Thoracic aorta (tissue), 2 donors: ENCODE data around the gene TARBP1. TPM values are rescaled to one million over a fixed set of nuclear protein-coding genes. Genes with fewer than 3 reads are reported as not detected.
A peak's percentile ranks its signal among the peaks of the same experiment; 100 is the strongest.

ENCODE experiments used
- ATAC-seq: fragments of 150-250 bp; one replicate; pipeline ENCODE4 v1.8.0; 2017; ENCODE audit warnings: low read depth; ENCODE audit not compliant: insufficient number of reproducible peaks, low FRiP score
- DNase-seq: peaks from one replicate; pipeline ENCODE4 v3.0.0-alpha.2; 2020; ENCODE audit warnings: low spot score
- H3K27ac ChIP-seq, 2 donors: fragments of 200-600 bp; sonication (generic); 1 replicate in 1 of 2; 2 replicates in 1 of 2; pipeline ENCODE4 v1.5.1; 2016; ENCODE audit warnings: mild to moderate bottlenecking in 2 of 2, moderate library complexity in 2 of 2
- H3K27me3 ChIP-seq: fragments of 200-600 bp; sonication (generic); replicated peaks from 2 replicates; pipeline ENCODE4 v1.6.0; 2016; ENCODE audit warnings: mild to moderate bottlenecking; ENCODE audit not compliant: insufficient read depth
- H3K36me3 ChIP-seq: fragments of 200-600 bp; sonication (generic); one replicate; pipeline ENCODE4 v1.5.1; 2016
- H3K4me1 ChIP-seq, 2 donors: fragments of 200-600 bp; sonication (generic); 1 replicate in 1 of 2; 2 replicates in 1 of 2; pipeline versions ENCODE4 v1.5.1 to v1.6.0; 2016; ENCODE audit warnings: low read depth in 2 of 2, mild to moderate bottlenecking in 1 of 2; ENCODE audit not compliant: control insufficient read depth in 1 of 2
- H3K4me3 ChIP-seq: fragments of 200-600 bp; sonication (generic); 2 replicates; pipeline ENCODE4 v1.5.1; 2016; ENCODE audit warnings: mild to moderate bottlenecking
- H3K9me3 ChIP-seq: fragments of 200-600 bp; sonication (generic); 2 replicates; pipeline ENCODE4 v1.5.1; 2016
- total RNA-seq, 2 donors: library from RNA; depleted of rRNA; stranded (reverse); fragments of >200 nt; gene quantifications; one replicate each; pipeline versions ENCODE4 v1.1.0 to v1.2.3, GENCODE V29; 2016
- TF ChIP-seq, protein P1 (sequence below): fragments of 200-600 bp; sonication (generic); IDR thresholded peaks from one replicate; pipeline ENCODE4 v1.5.1; 2019; ENCODE audit warnings: antibody characterized with exemption

TARBP1 gene
- total RNA-seq, 2 donors from 2014 or later: 11.5 to 13.5 TPM

DNA sequence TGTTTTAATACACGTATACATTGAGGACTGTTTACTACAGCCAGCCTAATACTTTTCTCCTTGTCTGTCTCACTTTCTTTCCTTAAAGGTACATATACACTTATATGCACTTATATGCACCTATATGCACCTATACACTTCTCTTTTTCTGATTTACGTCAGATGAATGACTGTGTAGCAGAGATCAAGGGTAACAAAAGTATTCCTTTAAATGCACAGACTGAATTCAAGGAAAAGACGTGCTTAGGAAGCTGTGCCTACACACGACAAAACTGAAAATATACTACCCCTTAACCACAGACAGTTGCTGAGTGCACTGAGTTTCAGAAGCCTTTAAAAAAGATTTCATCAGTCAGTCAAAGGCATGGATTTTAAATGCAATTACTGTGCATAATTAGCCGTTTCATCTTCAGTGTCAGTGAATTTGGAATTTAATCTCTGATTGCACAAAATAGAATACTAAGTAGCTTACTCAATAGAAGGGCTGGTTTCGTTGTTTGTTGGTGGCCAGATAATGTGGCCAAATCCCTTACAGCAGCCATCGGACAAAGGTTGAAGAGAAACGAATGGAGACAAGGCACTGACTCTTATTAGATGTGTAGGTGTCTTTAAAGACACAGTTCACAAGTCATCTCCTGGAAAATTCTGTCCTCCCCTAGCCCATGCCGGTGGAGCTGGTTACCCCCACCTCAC lies 38.3 kb upstream of the TARBP1 start:
- no peaks in the 10 kb centered on the region for H3K36me3 ChIP-seq
- TF ChIP-seq, protein P1, sequence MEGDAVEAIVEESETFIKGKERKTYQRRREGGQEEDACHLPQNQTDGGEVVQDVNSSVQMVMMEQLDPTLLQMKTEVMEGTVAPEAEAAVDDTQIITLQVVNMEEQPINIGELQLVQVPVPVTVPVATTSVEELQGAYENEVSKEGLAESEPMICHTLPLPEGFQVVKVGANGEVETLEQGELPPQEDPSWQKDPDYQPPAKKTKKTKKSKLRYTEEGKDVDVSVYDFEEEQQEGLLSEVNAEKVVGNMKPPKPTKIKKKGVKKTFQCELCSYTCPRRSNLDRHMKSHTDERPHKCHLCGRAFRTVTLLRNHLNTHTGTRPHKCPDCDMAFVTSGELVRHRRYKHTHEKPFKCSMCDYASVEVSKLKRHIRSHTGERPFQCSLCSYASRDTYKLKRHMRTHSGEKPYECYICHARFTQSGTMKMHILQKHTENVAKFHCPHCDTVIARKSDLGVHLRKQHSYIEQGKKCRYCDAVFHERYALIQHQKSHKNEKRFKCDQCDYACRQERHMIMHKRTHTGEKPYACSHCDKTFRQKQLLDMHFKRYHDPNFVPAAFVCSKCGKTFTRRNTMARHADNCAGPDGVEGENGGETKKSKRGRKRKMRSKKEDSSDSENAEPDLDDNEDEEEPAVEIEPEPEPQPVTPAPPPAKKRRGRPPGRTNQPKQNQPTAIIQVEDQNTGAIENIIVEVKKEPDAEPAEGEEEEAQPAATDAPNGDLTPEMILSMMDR: no peak
- DNase-seq (no peak), ATAC-seq (no peak)
- no peaks in the 10 kb centered on the region for H3K9me3 ChIP-seq
- H3K4me3 ChIP-seq: no peak overlapping the region
- H3K27me3 ChIP-seq: no peaks in the 10 kb centered on the region
- peaks cover 3 to 19% of the 10 kb centered on the region in 2 donors for H3K4me1 ChIP-seq
- no peak overlapping the region for H3K27ac ChIP-seq

DNA sequence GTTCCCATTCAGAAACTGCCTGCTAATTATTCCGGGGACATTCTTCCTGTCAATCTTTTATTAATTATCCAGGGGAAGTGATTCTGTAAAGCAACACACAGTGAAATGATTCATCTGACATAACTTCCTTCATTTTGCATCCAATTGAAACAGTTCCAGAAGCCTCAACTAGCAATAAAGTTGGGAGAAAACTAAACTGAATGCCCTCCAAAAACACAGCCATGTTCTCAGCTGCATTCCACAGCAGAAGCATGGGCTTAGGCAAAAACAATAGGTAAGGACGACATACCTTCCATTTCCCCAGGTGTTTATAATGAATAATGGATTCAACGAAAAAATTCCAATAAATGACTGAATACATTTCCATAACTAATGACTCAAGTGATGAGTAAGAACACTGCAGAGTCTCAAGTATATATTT lies 36.9 kb upstream of the TARBP1 start:
- DNase-seq (no peak), ATAC-seq (no peak)

DNA sequence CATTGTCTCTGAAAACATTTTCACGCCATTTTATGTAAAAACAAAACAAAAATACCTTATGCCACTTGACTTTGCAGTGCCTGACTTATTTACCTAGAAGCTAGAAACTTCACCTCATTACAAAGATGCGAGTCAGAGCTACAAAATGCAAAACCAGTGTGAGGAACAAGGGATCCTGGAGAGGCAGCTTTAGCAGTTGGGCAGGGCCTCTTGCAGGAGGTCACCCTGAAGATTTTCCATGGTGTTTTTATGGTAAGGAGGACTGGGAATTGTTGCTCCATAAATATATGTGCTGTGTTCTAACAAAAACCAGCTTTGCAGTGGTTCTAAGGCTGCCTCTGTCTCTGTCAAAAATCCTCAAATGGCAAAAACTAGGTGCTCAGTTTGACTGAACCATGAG lies 36.4 kb upstream of the TARBP1 start:
- H3K27ac ChIP-seq: peak overlapping the region; percentile 11 to 62

More for the DNA sequence above, 36.9 kb upstream of the TARBP1 start:
- Histone ChIP-seq H3K9me3 (no peaks in the 10 kb centered on the region), H3K27me3 (no peaks in the 10 kb centered on the region), H3K4me1 (peaks cover 3 to 19% of the 10 kb centered on the region in 2 donors), H3K27ac (peak overlapping the region; percentile 11 to 62), H3K4me3 (no peak overlapping the region), H3K36me3 (no peaks in the 10 kb centered on the region)
- TF ChIP-seq, protein P1: no peak

DNA sequence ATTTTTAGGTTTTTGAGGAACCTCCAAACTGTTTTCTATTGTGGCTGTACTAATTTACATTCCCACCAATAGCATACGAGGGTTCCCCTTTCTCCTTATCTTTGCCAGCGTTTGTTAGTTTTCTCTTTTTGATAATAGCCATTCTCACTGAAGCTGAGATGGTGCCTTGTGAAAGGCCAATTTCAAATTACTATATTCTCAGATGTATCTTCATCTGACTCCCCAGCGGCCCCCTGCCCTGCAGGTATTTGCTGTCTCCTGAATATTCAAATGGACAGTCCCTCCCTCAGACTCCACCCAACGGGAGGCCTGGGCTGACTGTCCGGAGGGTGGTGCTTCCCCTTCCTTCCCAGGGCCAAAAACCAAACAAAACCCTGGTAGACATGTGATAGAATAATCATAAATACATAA lies 33.5 kb upstream of the TARBP1 start:
- Histone ChIP-seq H3K27me3 (no peaks in the 10 kb centered on the region), H3K4me3 (no peak overlapping the region), H3K4me1 (peaks cover 3 to 20% of the 10 kb centered on the region in 2 donors), H3K9me3 (no peaks in the 10 kb centered on the region), H3K27ac (no peak overlapping the region), H3K36me3 (no peaks in the 10 kb centered on the region)
- DNase-seq (no peak), ATAC-seq (no peak)
- TF ChIP-seq, protein P1: no peak

More for the DNA sequence above, 36.4 kb upstream of the TARBP1 start:
- Histone ChIP-seq H3K9me3 (no peaks in the 10 kb centered on the region), H3K4me3 (no peak overlapping the region), H3K4me1 (peaks cover 3 to 19% of the 10 kb centered on the region in 2 donors), H3K27me3 (no peaks in the 10 kb centered on the region), H3K36me3 (no peaks in the 10 kb centered on the region)
- TF ChIP-seq, protein P1: no peak
- ATAC-seq: no peak
- no peak for DNase-seq

DNA sequence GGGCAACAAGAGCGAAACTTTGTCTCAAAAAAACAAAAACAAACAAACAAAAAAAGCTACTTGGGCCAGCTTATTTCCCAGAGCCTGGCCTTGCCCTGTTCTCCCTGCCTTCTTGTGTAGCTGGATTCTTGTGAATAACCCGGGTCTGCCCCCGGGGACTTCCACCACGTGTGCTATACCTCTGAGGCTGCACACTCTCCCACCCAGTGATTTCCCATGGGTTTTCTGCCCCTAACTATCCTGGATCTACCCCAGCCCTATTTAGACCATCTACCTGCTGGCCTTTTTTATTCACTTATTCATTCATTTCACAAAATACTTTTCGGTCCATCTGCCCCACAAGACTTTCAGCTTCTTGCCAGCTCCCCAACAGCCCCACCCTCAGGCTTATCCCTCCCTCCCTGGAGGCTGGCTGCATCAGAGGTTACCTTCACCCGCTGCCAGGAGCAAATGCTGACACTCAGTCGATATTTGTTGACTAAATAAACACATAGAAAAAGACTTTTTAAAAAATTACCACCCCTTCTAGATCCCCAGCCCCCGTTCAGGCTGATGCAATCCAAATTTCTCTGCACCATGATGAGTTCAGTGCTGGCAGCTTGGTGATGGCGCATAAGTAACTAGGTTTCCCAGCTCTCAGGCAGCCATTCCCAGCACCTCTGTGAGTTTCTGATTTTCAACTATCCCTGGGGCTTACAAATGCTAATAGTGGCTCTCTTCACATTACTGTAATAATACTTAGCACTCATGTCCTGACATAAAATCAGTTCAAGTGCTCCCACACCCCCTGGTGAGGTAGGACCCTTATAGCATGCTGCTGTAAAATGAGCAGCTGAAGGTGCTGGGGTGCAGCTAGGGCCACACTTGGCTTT lies 30.7 kb upstream of the TARBP1 start:
- no peak for DNase-seq
- Histone ChIP-seq H3K27me3 (no peaks in the 10 kb centered on the region), H3K27ac (no peak overlapping the region), H3K9me3 (no peaks in the 10 kb centered on the region), H3K4me3 (no peak overlapping the region), H3K4me1 (peaks cover 0 to 12% of the 10 kb centered on the region in 2 donors), H3K36me3 (no peaks in the 10 kb centered on the region)
- no peak for ATAC-seq
- TF ChIP-seq, protein P1: no peak
